ENCODE results near the gene GNG4.
A peak's percentile ranks its signal among the peaks of the same experiment; 100 is the strongest.

The GNG4 gene

GRCh38 chr1:235510823-235511222 lies 138.8 kb downstream of the GNG4 start:
- TF ChIP-seq CTCF (IDR thresholded peaks at IDR 0.05; ENCODE audit: low read depth, low read length), result no peak
- H3K4me3 ChIP-seq (ENCODE audit: low read depth, low read length), result no peak overlapping the region

- no peak for TF ChIP-seq CTCF (IDR thresholded peaks at IDR 0.05; ENCODE audit: low read depth, low read length)
- no peak overlapping the region for H3K4me3 ChIP-seq (ENCODE audit: low read depth, low read length)
These were observed 142.0 kb downstream of the GNG4 start for GRCh38 chr1:235507623-235508022.

- TF ChIP-seq CTCF (IDR thresholded peaks at IDR 0.05; ENCODE audit: low read depth, low read length), result peak; percentile 81
- peak overlapping the region; percentile 68 for H3K4me3 ChIP-seq (ENCODE audit: low read depth, low read length)
These were observed 144.9 kb downstream of the GNG4 start for GRCh38 chr1:235504494-235505222.

- no peak for TF ChIP-seq CTCF (IDR thresholded peaks at IDR 0.05; ENCODE audit: low read depth, low read length)
- H3K4me3 ChIP-seq (ENCODE audit: low read depth, low read length), result peak within 1 kb of the TSS; percentile 68
These were observed 145.5 kb downstream of the GNG4 start, which contains the start of gene B3GALNT2 for GRCh38 chr1:235504122-235504493. Gene B3GALNT2 (minus strand): TSS chr1:235504452. CDS start chr1:235504252, 200 bp downstream.

- H3K4me3 ChIP-seq (ENCODE audit: low read depth, low read length), result peak overlapping the region; percentile 68
- no peak for TF ChIP-seq CTCF (IDR thresholded peaks at IDR 0.05; ENCODE audit: low read depth, low read length)
These were observed 146.0 kb downstream of the GNG4 start for GRCh38 chr1:235503403-235504121.

GRCh38 chr1:235502601-235503402 lies 146.8 kb downstream of the GNG4 start:
- no peak for TF ChIP-seq CTCF (IDR thresholded peaks at IDR 0.05; ENCODE audit: low read depth, low read length)
- peak overlapping the region; percentile 68 for H3K4me3 ChIP-seq (ENCODE audit: low read depth, low read length)

Measured in WI38 (cell line).